BE2C (cell line): Measurements from ENCODE around the gene KCNT2.
"Not testable (repeated sequence)": the region's sequence is repeated elsewhere in the genome, so short reads cannot be mapped to it uniquely, and the experiment has no call there.

Source experiments
- DNase-seq: peaks from one replicate; pipeline ENCODE4 v3.0.0-alpha.2; 2020
- H3K27me3 ChIP-seq: fragments of 250-450 bp; sonication (Bioruptor Pico); 2 replicates; pipeline ENCODE4 v1.5.1; 2020; ENCODE audit warnings: mild to moderate bottlenecking
- H3K36me3 ChIP-seq: fragments of 250-450 bp; sonication (Bioruptor Pico); 2 replicates; pipeline ENCODE4 v1.5.1; 2020; ENCODE audit warnings: mild to moderate bottlenecking
- H3K4me1 ChIP-seq: fragments of 250-450 bp; sonication (Bioruptor Pico); 2 replicates; pipeline ENCODE4 v1.5.1; 2020
- H3K4me3 ChIP-seq: 2 replicates; pipeline ENCODE4 v1.5.1; 2011; ENCODE audit warnings: low read depth, low read length
- H3K9me3 ChIP-seq: fragments of 250-450 bp; sonication (Bioruptor Pico); 2 replicates; pipeline ENCODE4 v1.5.1; 2020
- TF ChIP-seq, protein P1 (sequence below): IDR thresholded peaks from 2 replicates; pipeline ENCODE4 v1.5.1; 2012; ENCODE audit warnings: mild to moderate bottlenecking, low read depth, low read length

The KCNT2 gene

DNA sequence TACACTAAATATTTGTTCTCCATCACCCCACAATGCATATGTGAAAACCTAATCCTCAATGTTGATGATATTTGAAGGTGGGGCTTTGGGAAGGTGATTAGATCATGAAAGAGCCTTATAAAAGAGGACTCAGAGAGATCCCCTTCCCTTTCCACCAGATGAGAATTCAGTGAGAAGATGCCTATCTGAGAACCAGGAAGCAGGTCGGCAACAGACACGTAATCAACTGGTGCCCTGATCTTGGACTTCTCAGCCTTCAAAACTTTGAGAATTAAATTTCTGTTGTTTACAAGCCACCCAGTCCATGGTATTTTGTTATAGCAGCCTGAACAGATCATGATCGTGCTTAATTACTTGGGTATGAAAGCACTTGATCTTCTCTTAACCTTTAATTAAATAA is 329.4 kb downstream of the KCNT2 start:
- no peaks in the 10 kb centered on the region; the same call in 1 of the 2 replicates for H3K4me1 ChIP-seq
- DNase-seq = no peak
- H3K36me3 ChIP-seq = no peaks in the 10 kb centered on the region
- no peak overlapping the region for H3K4me3 ChIP-seq
- no peaks in the 10 kb centered on the region for H3K27me3 ChIP-seq
- TF ChIP-seq, protein P1, sequence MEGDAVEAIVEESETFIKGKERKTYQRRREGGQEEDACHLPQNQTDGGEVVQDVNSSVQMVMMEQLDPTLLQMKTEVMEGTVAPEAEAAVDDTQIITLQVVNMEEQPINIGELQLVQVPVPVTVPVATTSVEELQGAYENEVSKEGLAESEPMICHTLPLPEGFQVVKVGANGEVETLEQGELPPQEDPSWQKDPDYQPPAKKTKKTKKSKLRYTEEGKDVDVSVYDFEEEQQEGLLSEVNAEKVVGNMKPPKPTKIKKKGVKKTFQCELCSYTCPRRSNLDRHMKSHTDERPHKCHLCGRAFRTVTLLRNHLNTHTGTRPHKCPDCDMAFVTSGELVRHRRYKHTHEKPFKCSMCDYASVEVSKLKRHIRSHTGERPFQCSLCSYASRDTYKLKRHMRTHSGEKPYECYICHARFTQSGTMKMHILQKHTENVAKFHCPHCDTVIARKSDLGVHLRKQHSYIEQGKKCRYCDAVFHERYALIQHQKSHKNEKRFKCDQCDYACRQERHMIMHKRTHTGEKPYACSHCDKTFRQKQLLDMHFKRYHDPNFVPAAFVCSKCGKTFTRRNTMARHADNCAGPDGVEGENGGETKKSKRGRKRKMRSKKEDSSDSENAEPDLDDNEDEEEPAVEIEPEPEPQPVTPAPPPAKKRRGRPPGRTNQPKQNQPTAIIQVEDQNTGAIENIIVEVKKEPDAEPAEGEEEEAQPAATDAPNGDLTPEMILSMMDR = no peak
- H3K9me3 ChIP-seq = no peaks in the 10 kb centered on the region

DNA sequence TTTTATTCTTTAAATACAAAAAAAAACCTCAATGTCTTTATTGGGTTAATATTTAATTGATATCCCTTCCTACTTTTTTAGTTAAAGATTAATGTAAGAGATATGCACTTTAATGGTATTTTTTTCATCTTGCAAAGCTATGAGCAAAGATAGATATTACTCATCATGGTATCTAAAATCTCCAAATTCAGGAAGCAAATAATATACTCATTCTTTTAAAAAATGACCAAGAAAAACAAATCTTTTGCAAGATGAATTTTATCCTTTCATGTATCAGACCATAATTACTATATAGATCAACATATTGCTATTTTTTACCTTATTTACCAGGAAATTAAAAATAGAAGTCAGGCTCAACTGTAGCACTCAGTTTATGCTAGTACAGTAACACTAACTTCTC is 330.4 kb downstream of the KCNT2 start:
- Histone ChIP-seq H3K4me1 (no peaks in the 10 kb centered on the region; the same call in 1 of the 2 replicates), H3K27me3 (no peaks in the 10 kb centered on the region), H3K36me3 (no peaks in the 10 kb centered on the region), H3K4me3 (no peak overlapping the region), H3K9me3 (no peaks in the 10 kb centered on the region)
- DNase-seq = no peak
- TF ChIP-seq, protein P1 = no peak

DNA sequence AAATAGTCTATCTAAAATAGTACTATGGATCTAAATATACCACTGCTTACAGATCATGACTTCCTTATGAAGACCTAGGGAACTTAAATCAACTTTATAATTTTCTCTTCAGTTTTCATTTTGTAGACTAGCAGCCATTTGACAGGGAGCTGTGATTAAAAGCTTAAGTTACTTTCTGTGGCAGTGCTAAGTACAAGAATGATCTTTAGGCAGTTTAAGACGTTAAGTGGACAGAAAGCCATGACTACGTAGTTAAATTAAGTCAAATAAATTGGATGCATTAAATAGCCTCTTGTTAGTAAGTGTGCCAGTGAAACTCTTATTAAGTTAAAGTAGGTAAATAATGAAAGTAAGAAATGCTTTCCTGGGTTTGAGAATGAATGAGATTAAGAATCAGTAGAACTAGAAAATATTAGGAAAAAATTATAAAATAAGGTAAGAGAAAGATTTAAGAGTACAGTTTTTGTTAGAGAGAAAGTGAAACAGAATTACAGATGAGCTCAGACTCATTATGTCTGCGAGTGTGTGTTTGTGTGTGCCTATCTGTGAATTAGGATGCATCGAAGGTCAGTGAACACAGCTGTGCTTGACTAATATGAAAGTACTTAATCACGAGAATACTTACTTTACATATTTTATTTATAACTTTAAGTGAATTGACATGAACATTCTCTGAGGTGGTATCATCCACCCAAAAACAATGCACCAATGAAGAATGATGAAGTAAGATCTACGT is 336.9 kb downstream of the KCNT2 start:
- no peaks in the 10 kb centered on the region for H3K27me3 ChIP-seq
- TF ChIP-seq, protein P1 = no peak
- H3K4me3 ChIP-seq = no peak overlapping the region
- H3K36me3 ChIP-seq = no peaks in the 10 kb centered on the region
- H3K9me3 ChIP-seq = no peaks in the 10 kb centered on the region
- no peaks in the 10 kb centered on the region for H3K4me1 ChIP-seq
- no peak for DNase-seq

DNA sequence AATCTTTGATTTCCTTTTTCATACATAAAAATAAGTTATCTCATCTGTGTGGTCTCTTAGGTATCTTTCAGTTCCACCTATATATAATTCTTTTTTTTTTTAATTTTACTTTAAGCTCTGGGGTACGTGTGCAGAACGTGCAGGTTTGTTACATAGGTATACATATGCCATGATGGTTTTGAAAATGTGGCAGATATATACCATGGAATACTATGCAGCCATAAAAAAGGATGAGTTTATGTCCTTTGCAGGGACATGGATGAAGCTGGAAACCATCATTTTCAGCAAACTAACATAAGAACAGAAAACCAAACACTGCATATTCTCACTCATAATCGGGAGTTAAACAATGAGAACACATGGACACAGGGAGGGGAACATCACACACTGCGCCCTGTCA is 345.2 kb downstream of the KCNT2 start:
- DNase-seq, H3K4me1 ChIP-seq: not testable (repeated sequence)

DNA sequence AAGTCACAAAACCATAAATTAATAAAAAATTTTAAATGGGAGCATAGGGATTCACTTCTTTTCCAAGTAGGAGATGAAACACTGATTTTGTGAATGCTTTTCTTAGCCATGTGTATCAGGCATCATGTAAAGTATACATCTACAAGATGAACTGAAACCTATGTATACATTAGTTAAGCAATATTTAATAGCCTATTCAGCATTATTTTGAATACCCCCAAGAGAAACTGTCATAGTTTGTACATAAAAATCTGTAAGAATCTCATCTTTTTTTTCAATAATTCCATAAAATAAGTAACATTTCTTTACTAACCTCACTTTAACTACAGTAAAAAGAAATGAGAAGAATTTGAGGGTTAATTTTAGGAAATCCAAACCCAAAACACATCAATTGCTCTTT is 348.0 kb downstream of the KCNT2 start:
- no peak for DNase-seq
- Histone ChIP-seq H3K36me3 (no peaks in the 10 kb centered on the region), H3K9me3 (no peaks in the 10 kb centered on the region), H3K4me3 (no peak overlapping the region), H3K4me1 (no peaks in the 10 kb centered on the region; the same call in 1 of the 2 replicates), H3K27me3 (no peaks in the 10 kb centered on the region)
- TF ChIP-seq, protein P1 = no peak

More for the DNA sequence above, 345.2 kb downstream of the KCNT2 start:
- H3K9me3 ChIP-seq, H3K4me3 ChIP-seq, H3K27me3 ChIP-seq, H3K36me3 ChIP-seq: not testable (repeated sequence)

DNA sequence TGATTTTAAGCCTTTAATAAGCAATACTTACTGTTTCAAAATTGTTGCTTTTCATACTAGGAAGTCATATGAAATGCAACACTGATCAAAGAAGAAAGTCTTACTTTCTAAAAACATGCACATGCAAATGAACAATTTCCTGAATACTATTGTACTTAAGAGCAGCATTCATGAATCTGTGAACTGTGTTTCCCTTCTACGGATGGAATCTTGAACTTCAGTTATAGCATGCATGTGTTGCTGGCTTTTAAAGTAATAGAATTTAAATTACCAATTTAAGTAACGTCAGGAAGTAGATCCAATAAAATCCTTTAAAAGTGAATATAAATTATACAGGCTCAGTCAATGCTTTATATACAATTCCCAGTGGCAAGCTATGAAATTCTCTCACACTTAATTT is 348.9 kb downstream of the KCNT2 start:
- Histone ChIP-seq H3K27me3 (no peaks in the 10 kb centered on the region), H3K9me3 (no peaks in the 10 kb centered on the region), H3K4me3 (no peak overlapping the region), H3K4me1 (no peaks in the 10 kb centered on the region; the same call in 1 of the 2 replicates), H3K36me3 (no peaks in the 10 kb centered on the region)
- no peak for DNase-seq
- TF ChIP-seq, protein P1 = no peak
